ENCODE data around the gene TRAPPC14.
"Not testable (repeated sequence)": the region's sequence is repeated elsewhere in the genome, so short reads cannot be mapped to it uniquely, and the experiment has no call there.

TRAPPC14 gene

DNA sequence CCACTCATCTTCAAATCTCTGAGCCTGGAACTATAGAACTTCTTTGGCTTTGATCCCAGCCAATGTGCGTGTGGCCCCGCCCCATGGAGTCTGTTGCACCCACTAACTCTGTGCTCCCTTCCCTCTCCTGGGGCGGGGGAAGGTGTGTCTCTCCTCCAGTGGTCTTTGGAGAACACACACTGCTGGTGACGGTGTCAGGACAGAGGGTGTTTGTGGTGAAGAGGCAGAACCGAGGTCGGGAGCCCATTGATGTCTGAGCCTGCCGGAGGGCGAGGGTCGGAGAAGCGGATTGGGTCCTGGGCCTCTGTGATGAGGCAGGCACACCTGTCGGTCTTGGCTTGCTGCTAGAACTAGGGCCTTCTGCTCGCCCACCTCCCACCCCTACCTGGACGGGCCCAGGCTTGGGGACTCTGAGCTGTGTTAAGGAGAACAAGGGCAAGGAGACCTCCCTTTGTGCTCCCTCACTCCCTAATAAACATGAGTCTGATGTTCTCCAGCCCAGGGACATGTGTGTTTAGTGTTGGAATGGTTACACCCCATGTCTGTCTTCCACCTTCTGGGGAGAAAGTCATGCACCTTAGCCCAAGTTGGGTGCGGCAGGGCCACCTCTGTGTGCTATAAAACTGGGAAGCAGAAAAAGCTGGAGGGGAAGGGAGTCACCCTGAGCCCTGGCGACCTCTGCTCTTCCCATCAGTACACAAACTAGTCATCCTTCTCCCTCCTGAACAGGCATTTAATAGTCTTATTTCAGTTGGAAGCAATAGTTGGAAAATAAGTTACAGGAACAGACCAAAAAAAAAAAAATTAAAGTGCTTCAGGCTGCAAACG is 4.6 kb downstream of the TRAPPC14 start:
- DNase-seq (ENCODE audit: low read depth), result no peak

DNA sequence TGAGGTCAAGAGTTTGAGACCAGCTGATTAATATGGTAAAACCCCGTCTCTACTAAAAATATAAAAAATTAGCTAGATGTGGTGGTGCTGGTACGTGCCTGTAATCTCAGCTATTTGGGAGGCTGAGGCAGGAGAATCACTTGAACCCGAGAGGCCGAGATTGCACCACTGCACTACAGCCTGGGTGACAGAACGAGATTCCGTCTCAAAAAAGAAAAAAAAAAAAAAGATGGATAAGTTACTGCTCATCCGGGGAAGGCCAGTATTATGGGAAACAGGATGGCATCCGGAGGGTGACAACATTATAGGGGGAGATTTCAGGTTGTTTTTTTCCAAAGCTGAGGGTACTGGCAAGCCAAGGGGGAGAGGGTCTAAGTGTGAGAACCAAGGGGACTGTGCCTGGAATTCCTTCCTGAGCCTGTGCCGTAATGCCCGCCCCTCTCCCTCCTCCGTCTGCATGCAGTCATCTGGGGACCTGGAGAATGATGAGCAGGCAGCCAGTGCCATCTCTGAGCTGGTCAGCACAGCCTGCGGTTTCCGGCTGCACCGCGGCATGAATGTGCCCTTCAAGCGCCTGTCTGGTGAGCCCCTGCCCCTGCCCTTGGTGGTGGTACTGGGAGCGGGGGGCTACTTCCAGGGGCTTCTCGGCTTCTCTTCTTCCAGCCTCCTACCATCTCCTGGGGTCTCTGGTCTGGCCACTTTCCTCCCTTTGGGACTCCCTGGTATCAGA is 5.4 kb downstream of the TRAPPC14 start:
- DNase-seq (ENCODE audit: low read depth), result no peak

GRCh38 chr7:100152404-100152803 is 6.1 kb downstream of the TRAPPC14 start:
- no peak for DNase-seq (ENCODE audit: low read depth)

DNA sequence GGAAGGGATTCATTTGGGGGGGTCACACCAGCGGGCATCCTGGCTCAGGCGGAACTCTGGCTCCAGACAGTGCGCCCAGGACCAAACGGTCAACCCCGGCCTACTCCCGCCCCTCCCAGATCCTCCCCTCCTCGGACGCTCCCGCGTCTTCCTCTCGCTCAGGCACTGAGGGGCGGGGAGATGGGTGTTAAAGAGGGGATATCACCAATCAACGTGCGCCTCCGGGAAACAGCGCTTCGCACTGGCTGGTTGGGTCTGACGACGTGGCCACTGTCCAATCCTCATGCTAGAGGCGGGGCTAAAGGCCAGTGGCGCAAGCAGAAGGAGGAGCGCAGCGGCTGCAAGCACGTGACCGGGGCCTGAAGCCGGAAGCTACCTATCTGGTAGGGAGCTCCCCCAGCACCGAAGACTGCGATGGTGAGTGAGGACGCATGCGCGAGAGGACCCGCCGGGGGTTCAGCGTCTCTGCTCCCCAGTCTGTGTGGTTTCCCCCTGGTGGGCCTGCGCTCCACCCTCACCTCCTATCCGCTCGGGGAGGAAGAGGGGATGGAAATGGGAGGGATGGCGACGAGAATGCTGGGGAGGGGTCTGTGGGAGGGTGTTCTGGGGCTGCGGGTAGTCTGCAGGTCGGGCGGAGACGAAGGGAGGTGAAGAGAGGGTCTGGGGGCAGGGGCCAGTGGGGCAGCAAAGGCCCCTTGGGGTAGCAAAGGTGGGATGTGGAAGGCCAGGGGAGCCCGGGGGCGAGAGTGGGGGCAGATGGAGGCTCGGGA is 9.8 kb downstream of the TRAPPC14 start, which contains the start of gene LAMTOR4:
Gene LAMTOR4 (plus strand): TSS at position 360 of the 770 bp plus-strand sequence. CDS start 55 bp downstream, at position 415.
- peak; percentile 99 for DNase-seq (ENCODE audit: low read depth)

DNA sequence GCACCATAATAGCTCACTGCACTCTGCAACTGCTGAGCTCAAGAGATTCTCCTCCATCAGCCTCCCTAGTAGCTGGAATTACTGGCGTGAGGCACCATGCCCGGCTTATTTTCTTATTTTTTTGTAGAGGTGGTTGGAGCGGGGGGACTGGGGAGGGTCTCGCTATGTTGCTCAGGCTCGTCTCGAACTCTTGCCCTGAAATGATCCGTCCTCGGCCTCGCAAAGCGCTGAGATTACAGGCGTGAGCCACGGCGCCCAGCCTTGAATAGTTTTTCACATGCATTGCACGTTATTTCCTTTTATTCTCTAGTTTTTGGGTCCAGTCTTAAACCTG is 10.3 kb downstream of the TRAPPC14 start:
- DNase-seq (ENCODE audit: low read depth), result no peak

- no peak for DNase-seq (ENCODE audit: low read depth)
Measured at GRCh38 chr7:100147278-100147677, 11.2 kb downstream of the TRAPPC14 start.

GRCh38 chr7:100146350-100146749 is 12.2 kb downstream of the TRAPPC14 start:
- not testable (repeated sequence) for DNase-seq (ENCODE audit: low read depth)

GRCh38 chr7:100142461-100142860 is 16.1 kb downstream of the TRAPPC14 start:
- no peak for DNase-seq (ENCODE audit: low read depth)

GRCh38 chr7:100141555-100141949 is 17.0 kb downstream of the TRAPPC14 start:
- no peak for DNase-seq (ENCODE audit: low read depth)

DNA sequence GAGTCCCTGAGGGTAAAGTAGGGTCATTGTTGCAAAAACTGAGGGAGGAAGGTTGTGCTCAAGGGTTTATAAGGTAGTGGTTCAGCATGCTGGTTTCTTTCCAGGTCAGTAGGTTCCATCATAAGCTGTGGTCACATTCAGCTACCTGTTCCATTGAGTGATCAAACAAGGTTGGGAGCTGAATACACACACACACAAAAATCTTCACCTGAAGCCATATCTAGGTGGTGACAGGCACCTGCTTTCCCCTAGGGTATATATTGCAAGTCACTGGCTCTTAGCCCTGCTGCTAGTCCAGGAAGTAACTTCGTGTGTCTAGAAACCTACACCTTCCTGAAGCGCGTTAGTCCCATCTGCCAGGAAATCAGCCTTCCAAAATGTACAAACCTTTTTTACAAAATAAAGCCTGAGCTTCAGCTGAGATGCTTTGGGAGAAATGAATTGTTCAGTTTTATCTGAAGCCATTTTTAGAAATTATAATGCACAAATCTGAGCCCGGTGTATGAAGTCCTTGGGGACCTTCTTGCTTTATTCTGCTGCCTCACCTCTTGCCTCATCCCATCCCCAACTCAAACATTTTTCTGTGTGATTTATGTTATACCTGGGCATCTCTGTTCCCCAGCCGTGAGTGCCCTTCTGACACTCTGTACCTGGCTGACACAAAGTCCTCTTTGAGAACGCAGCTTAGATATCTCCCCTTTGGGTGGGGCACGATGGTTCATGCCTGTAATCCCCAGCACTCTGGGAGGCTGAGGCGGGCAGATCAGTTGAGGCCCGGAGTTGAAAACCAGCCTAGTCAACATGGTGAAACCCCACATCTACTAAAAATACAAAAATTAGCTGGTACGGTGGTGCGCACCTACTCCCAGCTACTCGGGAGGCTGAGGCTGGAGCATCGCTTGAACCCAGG is 20.4 kb downstream of the TRAPPC14 start:
- DNase-seq (ENCODE audit: low read depth), result no peak

DNA sequence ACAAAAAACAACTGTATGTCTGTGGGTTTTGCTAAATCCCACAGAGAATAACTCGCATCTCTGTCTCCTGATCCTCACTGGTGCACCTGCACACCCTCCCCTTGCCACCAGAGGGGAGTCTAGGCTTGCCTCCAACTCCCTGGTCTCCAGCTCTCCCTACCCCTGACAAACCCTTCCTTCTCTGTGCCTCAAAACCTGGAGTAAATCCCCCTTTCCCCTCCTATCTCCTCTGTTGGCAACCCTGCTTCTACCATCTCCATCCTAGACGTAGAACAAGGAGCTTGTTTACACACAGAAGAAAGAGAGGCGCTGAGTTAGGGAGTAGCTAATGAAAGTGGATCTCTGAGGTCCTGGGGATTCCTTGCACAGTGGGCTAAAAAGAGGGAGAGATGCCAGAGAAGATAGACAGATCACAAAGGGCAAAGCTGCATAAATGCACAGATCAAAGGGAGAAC is 25.8 kb downstream of the TRAPPC14 start:
- peak; percentile 75 for DNase-seq (ENCODE audit: low read depth)

GRCh38 chr7:100132126-100132525 is 26.4 kb downstream of the TRAPPC14 start:
- no peak for DNase-seq (ENCODE audit: low read depth)

- peak; percentile 66 for DNase-seq (ENCODE audit: low read depth)
Measured at GRCh38 chr7:100130608-100131453, 27.7 kb downstream of the TRAPPC14 start.

DNA sequence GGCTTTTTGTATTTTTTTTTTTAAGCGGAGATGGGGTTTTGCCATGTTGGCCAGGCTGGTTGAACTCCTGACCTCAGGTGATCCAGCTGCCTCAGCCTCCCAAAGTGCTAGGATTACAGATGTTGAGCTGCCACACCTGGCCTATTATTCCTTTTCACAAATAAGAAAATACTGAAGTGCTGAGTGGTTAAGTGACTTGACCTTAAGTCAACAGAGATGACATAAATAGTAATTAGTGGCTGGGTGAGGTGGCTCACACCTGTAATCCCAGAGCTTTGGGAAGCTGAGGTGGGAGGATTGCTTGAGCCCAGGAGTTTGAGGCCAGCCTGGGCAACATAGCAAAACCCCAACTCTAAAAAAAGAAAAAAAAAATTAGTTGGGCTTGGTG is 28.3 kb downstream of the TRAPPC14 start:
- not testable (repeated sequence) for DNase-seq (ENCODE audit: low read depth)

DNA sequence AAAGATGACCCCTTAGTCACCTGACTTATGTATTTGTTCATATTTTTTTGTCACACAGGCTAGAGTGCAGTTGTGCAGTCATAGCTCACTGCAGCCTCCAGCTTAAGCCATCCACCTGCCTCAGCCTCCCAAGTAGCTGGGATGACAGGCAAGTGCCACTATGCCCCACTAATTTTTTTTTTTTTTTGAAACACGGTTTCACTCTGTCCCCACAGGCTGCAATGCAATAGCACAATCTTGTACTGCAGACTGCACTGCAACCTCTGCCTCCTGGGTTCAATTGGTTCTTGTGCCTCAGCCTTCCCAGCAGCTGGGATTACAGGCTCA is 29.9 kb downstream of the TRAPPC14 start:
- DNase-seq (ENCODE audit: low read depth), result no peak

- DNase-seq (ENCODE audit: low read depth), result peak; percentile 45
Measured at GRCh38 chr7:100127866-100128636, 30.5 kb downstream of the TRAPPC14 start.

- peak; percentile 92 for DNase-seq (ENCODE audit: low read depth)
Measured at GRCh38 chr7:100126931-100127865, 31.3 kb downstream of the TRAPPC14 start, which contains the start of gene MBLAC1. TSS of gene MBLAC1 (plus strand) at chr7:100126967. CDS start at chr7:100127396, 429 bp downstream.

DNA sequence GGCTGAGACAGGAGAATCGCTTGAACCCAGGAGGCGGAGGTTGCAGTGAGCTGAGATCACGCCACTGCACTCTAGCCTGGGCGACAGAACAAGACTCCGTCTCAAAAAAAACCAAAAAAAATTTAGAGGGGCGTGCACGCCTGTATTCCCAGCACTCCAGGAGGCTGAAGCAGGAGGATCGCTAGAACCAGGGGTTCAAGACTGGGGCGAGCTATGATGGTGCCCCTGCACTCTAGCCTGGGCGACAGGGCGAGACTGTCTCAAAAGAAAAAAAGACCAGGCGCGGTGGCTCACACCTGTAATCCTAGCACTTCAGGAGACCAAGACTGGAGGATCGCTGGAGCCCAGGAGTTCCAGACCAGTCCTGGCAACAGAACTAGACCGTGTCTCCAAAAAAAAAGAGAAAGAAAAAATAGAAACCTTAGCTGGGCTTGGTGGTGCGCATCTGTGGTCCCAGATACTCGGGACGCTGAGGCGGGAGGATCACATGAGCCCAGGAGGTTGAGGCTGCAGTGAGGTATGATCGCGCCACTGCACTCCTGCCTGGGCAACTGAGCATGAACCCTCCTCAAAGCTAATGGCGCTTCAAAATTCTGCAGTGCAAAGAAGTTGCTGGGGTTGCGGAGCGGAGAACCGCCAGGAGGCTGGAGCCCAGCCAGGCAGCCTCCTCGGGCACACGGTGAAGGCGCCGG is 32.1 kb downstream of the TRAPPC14 start:
- no peak for DNase-seq (ENCODE audit: low read depth)

All from ELR (cell line).